Activated CD8-positive, alpha-beta memory T cell treated with anti-CD3 and anti-CD28 coated beads for 4 hours (primary cell): Measurements from ENCODE around the gene ACAD11.
"Not testable (repeated sequence)": the region's sequence is repeated elsewhere in the genome, so short reads cannot be mapped to it uniquely, and the experiment has no call there.

Experiments
- DNase-seq, 2 donors: peaks; one replicate each; pipeline ENCODE4 v3.0.0-alpha.2; 2020; ENCODE audit warnings: low read depth in 2 of 2

The ACAD11 gene

DNA sequence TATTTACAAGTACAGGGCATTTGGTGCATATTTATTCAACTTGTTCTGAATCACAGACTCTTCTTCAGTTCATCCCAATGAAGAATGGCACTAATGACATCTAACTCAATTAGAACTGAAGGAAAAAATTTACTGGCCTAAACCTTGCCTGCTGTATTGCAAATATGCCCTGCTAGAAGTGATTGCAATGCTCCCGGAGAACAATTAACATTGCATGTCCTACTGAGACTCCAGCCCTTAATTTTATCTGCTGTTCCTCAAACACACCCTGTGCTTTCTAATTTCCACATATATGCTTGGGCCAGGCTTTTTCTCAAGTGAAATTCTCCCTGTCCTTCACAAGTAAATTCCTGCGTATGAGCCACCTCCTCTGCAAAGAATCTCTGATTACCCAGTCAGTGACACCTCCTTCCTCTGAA lies 54.2 kb downstream of the ACAD11 start:
- DNase-seq, result no peak

DNA sequence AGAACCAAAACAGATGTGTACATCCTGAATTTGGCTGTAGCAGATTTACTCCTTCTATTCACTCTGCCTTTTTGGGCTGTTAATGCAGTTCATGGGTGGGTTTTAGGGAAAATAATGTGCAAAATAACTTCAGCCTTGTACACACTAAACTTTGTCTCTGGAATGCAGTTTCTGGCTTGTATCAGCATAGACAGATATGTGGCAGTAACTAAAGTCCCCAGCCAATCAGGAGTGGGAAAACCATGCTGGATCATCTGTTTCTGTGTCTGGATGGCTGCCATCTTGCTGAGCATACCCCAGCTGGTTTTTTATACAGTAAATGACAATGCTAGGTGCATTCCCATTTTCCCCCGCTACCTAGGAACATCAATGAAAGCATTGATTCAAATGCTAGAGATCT lies 59.0 kb downstream of the ACAD11 start:
- DNase-seq, result not testable (repeated sequence)

DNA sequence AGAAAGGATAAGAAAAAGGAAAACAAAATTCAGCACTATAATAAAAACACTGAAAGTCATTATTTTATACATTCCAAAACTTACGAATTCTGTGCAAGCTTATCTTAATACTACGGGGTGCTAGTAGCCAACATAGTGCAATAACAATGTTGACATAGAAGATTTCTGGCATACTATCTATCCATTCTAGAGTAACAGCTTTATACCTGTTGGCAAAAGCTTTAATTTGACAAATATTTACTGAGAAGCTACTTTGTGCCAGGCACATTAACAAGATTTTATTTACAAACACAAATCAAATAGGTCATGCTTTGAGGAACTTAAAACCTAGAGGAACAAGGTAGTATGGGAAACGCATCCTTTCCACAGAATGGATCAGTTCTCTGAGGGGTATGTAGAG lies 61.4 kb downstream of the ACAD11 start:
- no peak for DNase-seq

DNA sequence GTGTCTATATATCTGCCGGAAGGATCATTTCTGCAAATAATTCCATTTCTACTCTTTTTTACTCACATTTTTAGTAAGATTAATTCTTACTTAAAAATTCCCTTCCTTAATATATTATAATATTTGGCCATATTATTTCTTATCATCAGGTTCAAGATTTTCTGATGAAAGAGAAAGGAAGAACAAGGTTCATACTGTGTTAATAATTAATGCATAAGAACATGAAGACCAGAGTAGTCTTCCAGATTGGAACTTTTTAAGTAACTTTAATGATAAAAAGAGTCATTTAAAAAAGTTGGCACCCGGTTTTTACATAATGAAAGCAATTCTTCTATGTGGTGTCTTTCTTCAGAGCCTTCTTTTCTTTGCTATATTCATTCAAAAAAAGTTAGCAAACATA lies 61.9 kb downstream of the ACAD11 start:
- no peak for DNase-seq

DNA sequence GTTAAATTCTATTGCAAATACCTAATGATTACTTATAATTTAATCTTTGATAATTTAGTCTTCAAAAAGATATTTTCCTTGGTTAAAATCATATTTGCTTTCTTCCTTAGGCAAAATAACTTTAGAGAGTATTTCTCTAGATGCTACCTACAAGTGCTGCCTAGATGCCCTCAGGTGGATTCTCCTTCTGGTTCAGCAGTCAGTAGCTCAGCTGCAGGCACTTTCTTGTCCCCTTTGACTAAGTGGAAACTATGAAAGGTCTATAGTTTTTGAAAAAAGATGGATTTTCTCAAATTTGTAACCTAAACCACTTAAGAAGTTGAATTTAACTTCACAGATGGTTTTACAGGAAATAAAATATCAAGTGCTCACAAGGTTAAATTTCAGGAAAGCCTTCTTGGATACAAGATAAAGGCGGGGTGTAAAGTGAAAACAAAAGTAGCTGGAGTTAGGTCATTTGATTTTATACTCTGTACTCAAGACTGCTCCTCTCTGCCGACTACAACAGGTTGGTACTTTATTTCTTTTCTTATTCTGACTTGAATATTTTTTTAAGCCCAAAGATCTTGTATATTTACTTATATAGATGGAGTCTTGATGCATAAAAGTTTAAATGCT lies 62.7 kb downstream of the ACAD11 start, which contains the start of gene ACKR4:
Gene ACKR4, plus strand, starts transcription at position 455 of the 618 bp plus-strand sequence. CDS start 3,128 bp downstream, outside the sequence.
- no peak for DNase-seq

DNA sequence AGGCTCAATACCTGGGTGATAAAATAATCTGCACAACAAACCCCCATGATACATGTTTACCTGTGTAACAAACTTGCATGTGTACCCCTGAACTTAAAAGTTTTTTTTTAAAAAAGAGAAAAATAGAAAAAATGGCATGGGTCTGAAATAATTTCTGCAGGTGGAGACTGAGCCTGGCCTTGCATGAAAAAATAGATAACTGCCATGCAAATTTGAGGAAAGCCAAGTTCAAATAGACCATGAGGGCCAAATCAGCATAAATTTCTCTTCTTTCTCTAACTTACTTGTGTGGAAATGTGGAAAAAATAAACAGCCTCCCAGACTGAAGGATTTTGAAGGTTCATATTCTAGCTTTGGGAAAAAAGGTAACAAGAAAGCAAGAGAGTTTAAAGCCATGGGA lies 63.3 kb downstream of the ACAD11 start:
- DNase-seq, result no peak

DNA sequence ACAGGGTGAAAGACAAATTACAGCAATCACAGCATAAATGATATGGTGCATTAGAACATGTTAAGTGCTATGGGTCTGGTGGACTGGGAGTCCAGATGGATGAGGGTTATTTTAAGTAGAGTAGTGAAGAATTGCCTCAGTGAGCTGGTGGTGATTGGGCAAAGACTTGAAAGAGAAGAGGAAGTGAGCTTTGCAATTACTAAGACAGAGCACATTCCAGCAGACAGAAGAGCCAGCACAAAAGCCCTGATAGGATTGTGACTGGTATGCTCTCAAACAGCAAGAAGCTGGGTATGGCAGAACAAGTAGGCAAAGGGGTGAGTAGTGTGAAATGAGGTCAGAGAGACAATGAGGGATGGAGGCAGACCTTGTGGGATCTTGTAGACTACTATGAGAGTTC lies 64.6 kb downstream of the ACAD11 start:
- DNase-seq, result no peak

DNA sequence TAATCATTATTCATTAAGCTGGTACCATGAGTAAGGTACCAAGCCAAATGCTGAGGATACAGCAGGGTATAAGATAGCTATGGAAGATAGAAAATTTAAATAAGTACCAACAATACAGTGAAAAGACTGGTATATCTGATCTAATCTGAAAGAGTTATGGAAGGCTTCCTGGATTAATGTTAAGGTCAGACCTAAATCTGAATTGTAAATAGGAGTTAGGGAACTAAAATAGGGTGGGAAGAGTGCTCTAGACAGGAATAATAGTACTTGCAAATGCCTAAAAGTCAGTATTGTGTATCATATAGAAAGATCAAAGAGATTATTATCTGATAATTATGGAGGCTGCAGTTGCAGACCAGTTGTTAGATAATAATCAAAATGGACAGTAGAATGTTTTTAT lies 65.1 kb downstream of the ACAD11 start:
- DNase-seq, result no peak

DNA sequence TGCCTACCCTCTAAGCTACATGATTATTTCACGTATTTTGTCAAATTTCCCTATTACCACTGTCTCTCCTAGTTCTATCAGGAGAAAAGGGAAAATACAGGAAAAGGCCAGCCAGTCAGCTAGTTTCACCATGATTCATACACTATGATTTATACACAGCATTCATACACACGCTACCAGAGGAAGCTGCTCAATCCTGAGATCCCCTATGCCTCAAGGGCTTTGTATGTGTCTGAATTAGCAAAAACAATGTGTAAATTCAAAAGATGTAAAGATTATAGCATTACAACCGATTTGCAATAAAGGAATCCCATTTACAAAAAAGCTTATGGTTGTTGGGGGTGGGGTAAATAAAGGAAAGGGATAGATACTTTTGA lies 65.7 kb downstream of the ACAD11 start:
- no peak for DNase-seq

DNA sequence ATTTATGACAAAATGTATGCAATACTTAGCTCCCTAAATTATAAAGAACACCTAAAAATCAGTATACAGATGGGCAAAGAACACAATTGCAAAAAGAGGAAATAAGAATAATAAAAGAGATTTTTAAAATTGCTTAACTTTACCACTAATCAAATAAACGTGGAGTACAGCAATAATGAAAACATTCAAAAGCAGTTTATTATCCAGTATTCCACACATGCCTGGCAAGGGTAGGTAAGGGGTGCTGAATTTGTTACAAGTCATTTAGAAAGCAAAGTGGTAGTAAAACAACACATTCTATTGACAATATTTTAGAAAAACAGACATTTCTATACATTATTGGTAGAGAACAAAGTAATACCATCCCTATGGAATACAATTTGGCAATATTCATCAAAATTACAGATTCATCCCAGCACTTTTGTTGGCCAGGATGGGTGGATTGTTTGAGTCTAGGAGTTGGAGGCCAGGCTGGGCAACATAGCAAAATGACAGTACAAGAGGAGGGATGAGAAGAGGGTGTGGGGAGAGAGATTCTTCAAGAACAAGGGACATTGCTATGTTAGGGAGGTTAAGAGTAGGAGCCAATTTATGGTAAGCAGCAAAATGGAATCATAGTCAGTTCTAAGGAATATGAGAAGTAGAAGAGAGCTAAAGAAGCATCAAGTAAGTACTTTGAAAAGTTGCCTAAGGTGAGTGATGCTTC lies 66.2 kb downstream of the ACAD11 start:
- DNase-seq, result no peak

DNA sequence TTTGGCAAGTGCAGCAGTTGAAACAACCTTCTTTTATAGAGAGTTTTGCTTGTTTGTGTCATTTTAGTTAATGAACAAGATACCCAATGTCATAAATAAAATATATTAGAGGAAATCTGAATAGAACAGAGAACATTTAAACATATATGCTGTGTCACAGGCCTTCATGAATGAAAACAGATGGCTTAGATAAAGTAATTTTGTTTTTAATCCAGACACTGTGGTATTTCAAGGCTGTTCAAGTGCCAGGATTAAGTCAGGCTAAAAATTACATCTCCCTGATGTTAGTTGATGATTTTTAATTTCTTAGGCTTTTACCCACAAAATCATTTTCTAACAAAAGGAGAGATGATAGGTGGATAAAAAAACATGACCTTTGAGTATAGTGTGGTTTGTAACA lies 67.4 kb downstream of the ACAD11 start:
- DNase-seq, result no peak

DNA sequence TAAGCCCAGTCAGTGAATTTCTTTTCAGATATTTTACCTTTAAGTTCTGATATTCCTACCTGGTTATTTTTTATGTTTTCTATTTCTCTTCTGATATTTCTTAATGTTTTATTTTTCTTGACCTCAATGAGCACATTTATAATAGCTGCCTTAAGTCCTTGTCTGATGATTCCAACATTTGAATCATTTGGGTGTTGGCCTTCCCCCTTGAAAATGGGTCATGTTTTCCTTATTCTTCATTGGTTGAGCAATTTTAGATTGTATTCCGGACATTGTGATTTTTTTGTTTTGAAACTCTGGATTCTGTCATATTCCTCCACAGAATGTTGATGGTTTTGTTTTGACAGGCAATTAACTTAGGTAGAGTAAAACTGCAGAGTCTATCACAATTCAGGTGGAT lies 72.2 kb downstream of the ACAD11 start:
- no peak for DNase-seq

DNA sequence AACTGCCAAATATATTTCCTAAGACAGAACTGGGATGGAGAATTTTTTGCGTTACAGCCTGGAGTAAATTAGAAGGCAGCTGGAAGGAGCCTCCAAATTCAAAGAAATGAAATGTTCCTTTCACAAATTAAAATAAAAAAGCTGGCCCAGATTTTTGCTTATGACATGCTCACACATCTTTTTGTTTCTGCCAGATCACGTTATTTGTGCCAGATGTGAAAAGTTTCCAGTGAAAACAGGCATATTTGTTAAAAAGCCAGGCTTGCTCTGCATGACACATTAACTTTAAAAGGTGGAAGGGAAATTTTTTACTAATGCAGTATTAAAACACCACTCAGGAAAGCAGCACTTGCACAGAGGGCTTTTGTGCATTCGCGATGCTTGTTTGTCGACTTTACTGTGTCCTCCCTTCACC lies 85.8 kb downstream of the ACAD11 start:
- no peak for DNase-seq

DNA sequence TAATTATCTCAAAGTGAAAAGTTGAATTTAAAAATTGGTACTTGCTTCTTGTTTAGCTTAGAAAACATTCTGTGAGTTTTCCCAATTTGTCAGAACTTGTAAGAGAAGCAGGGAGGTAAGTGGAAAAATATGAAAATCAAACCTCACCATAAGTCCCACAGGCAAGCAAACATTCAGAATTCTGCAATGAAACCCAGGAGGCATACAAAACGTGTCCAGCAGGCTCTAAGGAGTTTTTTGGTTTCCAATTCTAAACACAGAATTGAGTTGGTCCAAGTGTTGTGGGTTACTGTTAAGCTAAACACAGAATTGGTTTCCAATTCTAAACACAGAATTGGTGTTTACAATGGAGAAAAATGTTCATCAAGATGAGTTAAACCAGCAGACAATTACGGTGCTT lies 89.6 kb downstream of the ACAD11 start:
- DNase-seq, result no peak

DNA sequence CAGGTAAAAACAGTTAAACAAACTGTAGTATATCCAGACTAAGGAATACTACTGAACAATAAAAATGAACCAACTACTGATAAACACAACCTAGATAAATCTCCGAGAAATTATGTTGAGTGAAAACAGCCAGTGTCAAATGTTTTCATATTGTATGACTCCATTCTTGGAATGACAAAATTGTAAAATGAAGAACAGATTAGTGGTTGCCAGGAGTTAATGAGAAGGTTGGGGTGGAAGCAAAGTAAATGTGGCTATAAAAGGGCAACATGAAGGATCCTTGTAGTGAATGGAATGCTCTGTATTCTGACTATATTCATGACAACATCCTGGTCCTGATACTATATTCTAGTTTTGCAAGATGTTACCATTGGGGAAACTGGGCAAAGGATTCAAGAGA lies 90.0 kb downstream of the ACAD11 start:
- no peak for DNase-seq

DNA sequence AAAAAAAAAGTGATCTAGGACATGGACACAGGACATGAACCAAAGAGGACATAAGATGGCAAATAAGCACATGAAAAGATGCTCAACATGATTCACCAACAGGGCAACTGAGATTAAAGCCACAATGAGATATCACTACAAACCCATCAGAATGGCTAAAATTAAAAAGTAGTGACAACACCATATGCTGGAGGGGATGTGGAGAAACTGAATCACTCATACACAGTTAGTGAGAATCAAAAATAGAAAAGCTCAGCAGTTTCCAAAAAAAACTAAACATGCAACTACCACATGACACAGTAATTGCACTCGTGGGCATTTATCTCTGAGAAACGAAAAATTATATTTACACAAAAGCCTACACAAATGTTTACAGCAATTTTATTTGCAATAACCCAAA lies 90.5 kb downstream of the ACAD11 start:
- no peak for DNase-seq

DNA sequence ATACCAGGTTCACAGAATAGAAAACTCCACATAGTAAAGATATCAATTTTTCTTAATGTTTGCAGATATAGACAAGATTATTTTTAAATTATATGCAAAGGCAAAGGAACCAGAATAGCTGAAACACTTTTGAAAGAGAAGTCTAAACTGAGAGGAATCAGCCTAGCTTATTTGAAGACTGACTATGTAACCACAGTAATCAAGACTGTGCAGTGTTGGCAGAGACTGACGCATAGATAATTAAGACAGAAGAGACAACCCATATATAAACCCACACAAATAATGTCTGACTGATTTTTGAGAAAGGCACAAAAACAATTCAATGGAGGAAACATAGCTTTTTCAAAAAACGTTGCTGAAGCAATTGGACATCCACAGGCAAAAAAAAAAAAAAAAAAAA lies 91.2 kb downstream of the ACAD11 start:
- no peak for DNase-seq

DNA sequence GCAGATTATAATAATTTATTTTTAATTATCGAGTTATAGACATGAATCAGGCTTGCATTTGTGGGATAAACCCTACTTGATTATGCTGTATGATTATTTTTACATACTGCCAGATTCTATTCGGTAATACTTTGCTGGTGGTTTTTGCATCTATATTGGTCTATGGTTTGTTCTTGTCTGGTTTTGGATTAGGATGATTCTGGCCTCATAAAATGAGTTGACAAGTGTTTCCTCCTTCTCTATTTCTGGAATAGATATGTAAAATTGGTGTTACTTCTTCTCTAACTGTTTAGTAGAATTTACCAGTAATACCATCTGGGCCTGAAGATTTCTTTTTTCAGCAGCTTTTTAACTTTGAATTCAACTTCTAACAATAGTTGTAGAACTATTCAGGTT lies 95.5 kb downstream of the ACAD11 start:
- DNase-seq, result no peak

DNA sequence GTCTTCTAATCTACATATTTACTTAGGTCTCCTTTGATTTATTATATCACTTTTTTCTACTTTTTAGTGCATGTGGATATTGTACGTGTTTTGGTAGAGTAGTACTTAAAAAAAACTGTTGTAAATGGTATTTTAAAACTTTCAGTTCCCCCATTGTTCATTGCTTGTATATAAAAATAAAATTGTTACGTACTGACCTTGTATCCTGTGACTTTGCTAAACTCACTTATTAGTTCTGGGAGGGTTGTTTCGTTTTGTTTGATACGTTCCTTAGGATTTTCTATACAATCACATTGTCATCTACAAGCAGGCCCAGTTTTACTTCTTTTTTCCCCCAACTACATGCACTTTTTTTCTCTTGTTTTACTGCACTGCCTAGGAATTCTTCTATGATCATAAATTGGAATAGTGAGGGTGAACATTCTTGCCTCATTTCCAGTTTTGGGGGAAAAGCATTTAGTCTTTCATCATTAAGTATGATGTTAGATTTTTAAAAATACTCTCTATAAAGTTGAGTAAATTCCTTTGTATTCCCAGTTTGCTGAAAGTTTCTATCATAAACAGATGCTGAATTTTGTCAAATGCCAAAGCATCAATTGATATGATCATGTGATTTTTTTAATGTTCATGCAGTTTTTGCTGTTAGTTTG lies 96.1 kb downstream of the ACAD11 start:
- DNase-seq, result no peak

DNA sequence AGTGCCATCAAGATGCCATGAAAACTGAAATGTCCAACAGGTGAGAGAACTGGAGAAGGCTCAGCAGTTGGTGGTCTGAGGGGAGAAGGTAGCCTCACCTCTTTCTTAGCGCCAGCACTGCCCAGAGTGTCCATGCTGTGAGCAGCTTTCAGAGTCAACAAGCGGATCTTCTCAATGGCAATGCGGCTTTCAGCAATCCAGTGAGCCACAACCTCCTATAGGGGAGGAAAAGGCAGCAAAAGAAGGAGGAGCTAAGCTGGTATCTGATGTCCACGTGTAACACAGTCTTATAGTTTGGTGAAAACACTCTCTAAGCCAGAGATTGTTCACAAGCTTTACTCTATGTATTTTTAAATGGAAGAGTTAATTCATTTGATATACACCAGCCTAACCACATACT lies 98.6 kb downstream of the ACAD11 start:
- DNase-seq, result no peak

DNA sequence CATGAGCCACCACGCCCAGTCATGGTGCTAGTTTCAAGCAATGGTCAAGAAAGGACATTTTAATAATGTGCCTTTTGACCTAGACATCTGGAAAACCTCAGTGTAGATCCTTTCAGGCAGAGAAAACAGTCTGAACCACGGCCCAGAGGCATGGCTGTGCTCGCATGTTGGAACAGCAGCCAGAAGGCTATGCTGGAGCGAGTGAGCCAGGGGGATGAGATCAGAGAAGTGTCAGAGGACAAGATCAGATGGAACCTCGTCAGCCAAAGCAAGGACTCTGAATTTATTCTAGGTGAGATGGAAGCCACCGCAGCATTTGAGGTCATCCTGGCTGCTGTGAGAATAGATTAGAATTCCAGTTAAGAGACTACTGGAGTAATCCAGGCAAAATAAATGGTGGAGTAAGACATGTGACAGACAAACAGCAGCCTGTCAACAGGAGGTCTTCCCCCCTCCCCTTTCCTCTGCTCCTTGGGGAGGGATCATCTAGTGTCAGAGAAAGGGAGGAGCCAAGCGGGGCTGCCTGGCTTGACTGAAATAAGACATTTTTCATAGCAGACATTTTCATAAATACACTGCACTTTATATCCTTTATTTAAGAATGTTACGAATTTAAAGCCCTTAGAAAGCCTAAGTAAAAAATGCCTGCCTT lies 103.0 kb downstream of the ACAD11 start:
- DNase-seq, result no peak

DNA sequence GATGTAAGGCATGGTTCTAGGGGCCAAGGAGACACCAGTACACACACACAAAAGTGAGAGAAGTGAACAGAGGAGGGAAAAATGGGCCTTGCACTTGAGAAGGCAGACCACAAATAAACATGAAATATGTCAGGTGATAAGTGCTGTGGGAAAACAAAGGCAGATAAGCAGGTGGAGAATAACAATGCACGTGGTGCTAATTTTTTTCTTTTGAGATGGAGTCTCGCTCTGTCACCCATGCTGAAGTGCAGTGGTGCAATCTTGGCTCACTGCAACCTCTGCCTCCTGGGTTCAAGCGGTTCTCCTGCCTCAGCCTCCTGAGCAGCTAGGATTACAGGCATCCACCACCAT lies 103.6 kb downstream of the ACAD11 start:
- not testable (repeated sequence) for DNase-seq
